ENCODE results near the gene PIM3.

- TF ChIP-seq SP1 (IDR thresholded peaks at IDR 0.05) = no peak
- TF ChIP-seq TARDBP (IDR thresholded peaks at IDR 0.05) = no peak
- TF ChIP-seq LEF1 (IDR thresholded peaks at IDR 0.05; ENCODE audit: borderline replicate concordance) = no peak
- TF ChIP-seq PKNOX1 (IDR thresholded peaks at IDR 0.05) = no peak
- TF ChIP-seq FOXK2 (IDR thresholded peaks at IDR 0.05) = no peak
- TF ChIP-seq FOXM1 (IDR thresholded peaks at IDR 0.05; ENCODE audit: borderline replicate concordance) = no peak
- TF ChIP-seq HDGF (IDR thresholded peaks at IDR 0.05; ENCODE audit: borderline replicate concordance) = no peak
- TF ChIP-seq ELF4 (IDR thresholded peaks at IDR 0.05) = no peak
- no peak for TF ChIP-seq BHLHE40 (IDR thresholded peaks at IDR 0.05; ENCODE audit: borderline replicate concordance)
- TF ChIP-seq CTBP1 (IDR thresholded peaks at IDR 0.05; ENCODE audit: borderline replicate concordance) = no peak
- TF ChIP-seq FOXA1 (IDR thresholded peaks at IDR 0.05) = no peak
- no peak for TF ChIP-seq ZNF384 (IDR thresholded peaks at IDR 0.05)
- no peak for TF ChIP-seq ARNT (IDR thresholded peaks at IDR 0.05)
- TF ChIP-seq SUZ12 (IDR thresholded peaks at IDR 0.05) = no peak
Observed at GRCh38 chr22:49948958-49949913, 11.3 kb upstream of the PIM3 start.

Measured in HEK293T (cell line).